Hepatocyte (in vitro differentiated cells): Measurements from ENCODE around the gene WNT8B.

Experiments
- CTCF ChIP-seq: fragments of 200-600 bp; sonication (generic); IDR thresholded peaks from 2 replicates; pipeline ENCODE4 v1.5.1; 2016; ENCODE audit warnings: antibody characterized with exemption, mild to moderate bottlenecking; ENCODE audit not compliant: poor library complexity
- EZH2 ChIP-seq: fragments of 200-600 bp; sonication (generic); IDR thresholded peaks from 2 replicates; pipeline ENCODE4 v1.6.1; 2016; ENCODE audit warnings: antibody characterized with exemption, mild to moderate bottlenecking, borderline replicate concordance

- TF ChIP-seq CTCF (no peak), EZH2 (no peak)
Measured at GRCh38 chr10:100502926-100503494, 40.2 kb downstream of the WNT8B start.
